Measurements from ENCODE around the gene AGBL4. TPM values are rescaled to one million over a fixed set of nuclear protein-coding genes. Genes with fewer than 3 reads are reported as not detected.

The AGBL4 gene
- total and polyA plus RNA-seq, 2 of the 4 experiments (the other 2 are of a cell fraction) = not detected

- dilution Hi-C loops (cut with HindIII; ENCODE audit: low sequenced_read_pairs, unreplicated experiment) (no loop called here), in situ Hi-C loops (cut with MboI; ENCODE audit: low sequenced_read_pairs) (no loop called here), intact Hi-C loops (cut with micrococcal nuclease) (no loop called here)
- ATAC-seq (ENCODE audit: low read depth) = no peak
- H3K56ac ChIP-seq (ENCODE audit: extremely low read depth, insufficient read depth, low read length) = no peak overlapping the region
- no peak overlapping the region for H2BK15ac ChIP-seq (ENCODE audit: low read depth, low read length)
- no peaks in the 10 kb centered on the region for H3K79me1 ChIP-seq (ENCODE audit: low read depth in 1 of 2, low read length in 2 of 2)
- H3K4me2 ChIP-seq (ENCODE audit: low read depth, low read length) = no peak overlapping the region
- H3K4me3 ChIP-seq (ENCODE audit: insufficient read depth, low read depth, low read length) = no peak overlapping the region
- no peak overlapping the region for H3K18ac ChIP-seq (ENCODE audit: low read depth, low read length)
- no TSS peak for BruUV-seq (replicated peaks)
- no peak for DNase-seq
- no peak overlapping the region for H2BK5ac ChIP-seq (ENCODE audit: low read depth, low read length, poor library complexity, severe bottlenecking)
- H4K91ac ChIP-seq (ENCODE audit: insufficient read depth, low read depth, low read length) = no peak overlapping the region
- no peaks in the 10 kb centered on the region for H3K4me1 ChIP-seq (ENCODE audit: control insufficient read depth, insufficient read depth, low read length)
- H3K9me1 ChIP-seq (ENCODE audit: insufficient read depth, low read length) = no peaks in the 10 kb centered on the region
- H3K4ac ChIP-seq (ENCODE audit: low read depth, low read length) = no peak overlapping the region
- no peak overlapping the region for H3K27ac ChIP-seq (ENCODE audit: insufficient read depth, low read length)
- no peak overlapping the region for H2AFZ ChIP-seq (replicated peaks; ENCODE audit: low read length, poor library complexity)
- H4K5ac ChIP-seq (ENCODE audit: low read depth, low read length) = no peak overlapping the region
- no peak overlapping the region for H3K9ac ChIP-seq (ENCODE audit: low read depth, low read length)
- no peaks in the 10 kb centered on the region for H3K36me3 ChIP-seq (ENCODE audit: control insufficient read depth, insufficient read depth, low read length)
- POLR2A ChIA-PET (ENCODE audit: unreplicated experiment) = no interaction called here
- CTCF ChIA-PET = no interaction called here
- no CpG with 5 or more reads among the region's 4 CpGs for WGBS, 2 experiments (ENCODE audit: extremely low coverage in 2 of 2, insufficient read length in 1 of 2)
- H2AK5ac ChIP-seq (ENCODE audit: low read depth, low read length) = no peak overlapping the region
- no peaks in the 10 kb centered on the region for H4K20me1 ChIP-seq (ENCODE audit: insufficient read depth, low read length)
- no peak overlapping the region for H3K23ac ChIP-seq (ENCODE audit: low read depth, low read length)
- no peaks in the 10 kb centered on the region for H3K27me3 ChIP-seq (ENCODE audit: control insufficient read depth, insufficient read depth, low read length)
- no peak overlapping the region for H2AK9ac ChIP-seq (replicated peaks; ENCODE audit: low read depth, low read length, poor library complexity)
- H2BK20ac ChIP-seq (ENCODE audit: low read depth, low read length) = no peak overlapping the region
- no peak overlapping the region for H2BK120ac ChIP-seq (ENCODE audit: low read depth, low read length)
- peaks cover 6% of the 10 kb centered on the region for H3K9me3 ChIP-seq (ENCODE audit: control insufficient read depth, insufficient read depth, low read length)
- no peak overlapping the region for H4K8ac ChIP-seq (ENCODE audit: low read depth in 2 of 2, low read length in 2 of 2)
- TF ChIP-seq USF2 (IDR thresholded peaks at IDR 0.05; ENCODE audit: low read depth, low read length) (no peak), RFX5 (IDR thresholded peaks at IDR 0.05; ENCODE audit: low read depth, low read length) (no peak), RCOR1 (IDR thresholded peaks at IDR 0.05; ENCODE audit: insufficient replicate concordance, low read length) (no peak), RAD21 (IDR thresholded peaks at IDR 0.05; ENCODE audit: low read length) (no peak), POLR2A (IDR thresholded peaks at IDR 0.05; ENCODE audit: low read depth, low read length) (no peak), CEBPB (IDR thresholded peaks at IDR 0.05; ENCODE audit: low read depth, low read length) (no peak), SMC3 (IDR thresholded peaks at IDR 0.05; ENCODE audit: low read depth, low read length) (no peak), BHLHE40 (IDR thresholded peaks at IDR 0.05; ENCODE audit: low read depth, low read length) (no peak), CTCF (conservative IDR thresholded peaks at IDR 0.05; ENCODE audit: low read depth, low read length) (no peak), MXI1 (IDR thresholded peaks at IDR 0.05; ENCODE audit: borderline replicate concordance, low read depth, low read length) (no peak)
- TF ChIP-seq, protein P1, sequence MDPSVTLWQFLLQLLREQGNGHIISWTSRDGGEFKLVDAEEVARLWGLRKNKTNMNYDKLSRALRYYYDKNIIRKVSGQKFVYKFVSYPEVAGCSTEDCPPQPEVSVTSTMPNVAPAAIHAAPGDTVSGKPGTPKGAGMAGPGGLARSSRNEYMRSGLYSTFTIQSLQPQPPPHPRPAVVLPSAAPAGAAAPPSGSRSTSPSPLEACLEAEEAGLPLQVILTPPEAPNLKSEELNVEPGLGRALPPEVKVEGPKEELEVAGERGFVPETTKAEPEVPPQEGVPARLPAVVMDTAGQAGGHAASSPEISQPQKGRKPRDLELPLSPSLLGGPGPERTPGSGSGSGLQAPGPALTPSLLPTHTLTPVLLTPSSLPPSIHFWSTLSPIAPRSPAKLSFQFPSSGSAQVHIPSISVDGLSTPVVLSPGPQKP (IDR thresholded peaks at IDR 0.05; ENCODE audit: borderline replicate concordance, low read depth, low read length) = no peak
- no peak overlapping the region for H3K14ac ChIP-seq (replicated peaks; ENCODE audit: low read depth, low read length)
Measured at GRCh38 chr1:49339043-49339442, 684.7 kb downstream of the AGBL4 start.
